ENCODE results near the gene EFCAB8.
"Not testable (repeated sequence)": the region's sequence is repeated elsewhere in the genome, so short reads cannot be mapped to it uniquely, and the experiment has no call there.

The EFCAB8 gene

DNA sequence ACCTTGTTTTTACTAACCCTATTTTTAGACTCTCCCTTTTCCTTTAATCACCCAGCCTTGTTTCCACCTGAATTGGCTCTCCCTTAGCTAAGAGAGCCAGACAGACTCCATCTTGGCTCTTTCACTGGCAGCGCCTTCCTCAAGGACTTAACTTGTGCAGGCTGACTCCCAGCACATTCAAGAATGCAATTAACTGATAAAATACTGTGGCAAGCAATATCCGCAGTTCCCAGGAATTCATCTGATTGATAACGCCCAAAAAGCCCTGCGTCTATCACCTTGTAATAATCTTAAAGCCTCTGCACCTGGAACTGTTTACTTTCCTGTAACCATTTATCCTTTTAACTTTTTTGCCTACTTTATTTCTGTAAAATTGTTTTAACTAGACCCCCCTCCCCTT is 116.4 kb downstream of the EFCAB8 start:
- peak overlapping the region; percentile 63 for H3K18ac ChIP-seq (ENCODE audit: low read length)
- H3K4me1 ChIP-seq (ENCODE audit: control insufficient read depth, low read depth, low read length), result peaks cover 32% of the 10 kb centered on the region
- H2BK5ac ChIP-seq (ENCODE audit: low read length), result peak overlapping the region; percentile 100
- not testable (repeated sequence) for H3K79me2 ChIP-seq (ENCODE audit: control insufficient read depth, insufficient read depth, low read length); H3K4me2 ChIP-seq (ENCODE audit: low read length); H2BK15ac ChIP-seq (replicated peaks; ENCODE audit: low read depth); H3K4me3 ChIP-seq (ENCODE audit: low read length); H3K23ac ChIP-seq (ENCODE audit: low read length); H2AK5ac ChIP-seq (ENCODE audit: low read length); H2BK120ac ChIP-seq (ENCODE audit: low read depth, low read length); H3K79me1 ChIP-seq (ENCODE audit: low read length); H3K36me3 ChIP-seq (ENCODE audit: control insufficient read depth, insufficient read depth, low read length); H3K4ac ChIP-seq (ENCODE audit: low read depth, low read length); H4K8ac ChIP-seq (ENCODE audit: low read depth, low read length); H3K27me3 ChIP-seq (ENCODE audit: insufficient read depth, low read length, poor library complexity)
- H3K56ac ChIP-seq (ENCODE audit: low read length), result peak overlapping the region; percentile 91
- H3K9ac ChIP-seq (ENCODE audit: low read length), result peak overlapping the region; percentile 78
- no CpG with 5 or more reads among the region's 4 CpGs for WGBS (ENCODE audit: extremely low coverage, insufficient coverage, low lambda C conversion rate)
- H4K5ac ChIP-seq (ENCODE audit: low read length), result peak overlapping the region; percentile 88
- H3K27ac ChIP-seq (ENCODE audit: low read depth, low read length), result peak overlapping the region; percentile 96
- peak; percentile 92 for DNase-seq

DNA sequence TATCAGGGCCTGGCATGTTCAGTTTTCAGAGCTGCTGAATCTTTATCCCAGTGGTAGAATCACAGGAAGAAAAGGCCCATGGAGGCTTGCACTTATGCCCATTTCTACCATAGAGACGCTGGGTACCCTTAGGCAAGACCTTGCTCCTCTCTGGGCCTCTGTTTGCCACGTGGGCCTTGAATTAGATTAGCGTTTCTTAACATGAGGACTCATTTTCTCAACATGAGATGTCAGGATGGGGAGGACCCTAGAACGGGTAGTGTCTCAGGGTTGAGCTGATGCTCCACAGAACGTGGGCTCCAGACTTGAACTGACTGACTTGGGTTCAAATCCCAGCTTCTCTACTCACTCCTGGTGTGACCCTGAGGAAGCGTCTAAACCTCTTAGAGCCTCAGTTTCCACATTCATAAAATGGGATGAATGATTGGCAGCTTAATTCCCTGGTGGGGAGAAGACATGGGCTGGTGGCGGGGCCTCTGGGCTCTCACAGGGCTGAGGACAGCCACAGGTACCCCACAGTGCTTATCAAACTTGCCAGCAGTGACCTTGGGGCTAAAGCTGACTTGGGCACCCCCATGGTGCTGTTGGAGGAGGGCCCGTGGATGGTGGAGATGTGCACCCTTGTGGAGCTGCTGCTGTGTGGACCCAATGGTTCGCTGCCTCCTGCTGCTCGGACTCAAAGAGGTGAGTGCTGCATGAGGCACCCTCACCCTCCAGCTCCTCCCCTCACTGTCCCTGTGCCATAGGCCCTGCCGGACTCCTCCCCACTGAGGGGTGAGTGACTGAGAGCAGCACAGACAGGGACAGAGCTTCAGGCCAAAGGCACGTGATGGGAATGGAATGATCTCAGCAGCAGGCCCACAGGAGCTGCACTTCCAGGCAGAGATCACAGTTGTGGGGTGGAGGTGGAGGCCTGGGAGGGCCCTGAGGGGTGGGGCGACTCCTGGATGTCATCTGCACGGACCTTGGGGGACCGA is 117.3 kb downstream of the EFCAB8 start:
- Histone ChIP-seq H3K27ac (ENCODE audit: low read depth, low read length) (peak overlapping the region; percentile 94), H2BK120ac (ENCODE audit: low read depth, low read length) (peak overlapping the region; percentile 16), H3K4me1 (ENCODE audit: control insufficient read depth, low read depth, low read length) (peaks cover 31% of the 10 kb centered on the region), H3K4me3 (ENCODE audit: low read length) (no peak overlapping the region), H3K9ac (ENCODE audit: low read length) (peak overlapping the region; percentile 58), H2AK5ac (ENCODE audit: low read length) (peak overlapping the region; percentile 98), H3K23ac (ENCODE audit: low read length) (peak overlapping the region; percentile 1), H3K79me2 (ENCODE audit: control insufficient read depth, insufficient read depth, low read length) (no peaks in the 10 kb centered on the region), H3K79me1 (ENCODE audit: low read length) (no peaks in the 10 kb centered on the region), H2BK5ac (ENCODE audit: low read length) (peak overlapping the region; percentile 100), H2BK15ac (replicated peaks; ENCODE audit: low read depth) (no peak overlapping the region), H4K5ac (ENCODE audit: low read length) (peak overlapping the region; percentile 92), H3K4me2 (ENCODE audit: low read length) (no peak overlapping the region), H3K56ac (ENCODE audit: low read length) (peak overlapping the region; percentile 89), H3K27me3 (ENCODE audit: insufficient read depth, low read length, poor library complexity) (no peaks in the 10 kb centered on the region), H3K4ac (ENCODE audit: low read depth, low read length) (peak overlapping the region; percentile 39), H3K18ac (ENCODE audit: low read length) (peak overlapping the region; percentile 77), H4K8ac (ENCODE audit: low read depth, low read length) (no peak overlapping the region), H3K36me3 (ENCODE audit: control insufficient read depth, insufficient read depth, low read length) (no peaks in the 10 kb centered on the region)
- DNase-seq, result peak; percentile 92
- no CpG with 5 or more reads among the region's 15 CpGs for WGBS (ENCODE audit: extremely low coverage, insufficient coverage, low lambda C conversion rate)

DNA sequence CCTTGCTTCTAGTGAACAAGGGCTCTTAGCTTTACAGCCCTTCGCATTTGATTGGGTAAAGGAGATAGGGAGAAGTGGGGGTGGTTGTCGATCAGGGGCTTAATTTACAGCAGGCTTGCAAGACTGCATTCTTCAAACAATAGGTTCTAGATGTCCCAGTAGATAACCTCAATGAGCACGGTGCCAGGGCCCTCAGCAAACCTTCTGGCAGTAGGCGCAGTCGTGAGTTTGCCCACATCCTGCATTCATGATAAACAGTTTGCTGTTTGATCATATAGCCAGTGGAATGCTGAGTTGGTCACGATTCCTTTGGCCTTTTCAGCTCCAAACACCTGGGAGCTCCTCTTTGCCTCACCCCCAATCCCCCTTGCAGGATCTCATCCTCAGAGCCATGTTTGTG is 118.0 kb downstream of the EFCAB8 start:
- no peak overlapping the region for H2BK15ac ChIP-seq (replicated peaks; ENCODE audit: low read depth)
- H2BK120ac ChIP-seq (ENCODE audit: low read depth, low read length), result peak overlapping the region; percentile 47
- DNase-seq, result peak; percentile 72
- peak overlapping the region; percentile 39 for H3K4ac ChIP-seq (ENCODE audit: low read depth, low read length)
- H2AK5ac ChIP-seq (ENCODE audit: low read length), result peak overlapping the region; percentile 7
- no peak overlapping the region for H3K4me3 ChIP-seq (ENCODE audit: low read length)
- H3K23ac ChIP-seq (ENCODE audit: low read length), result no peak overlapping the region
- H3K27me3 ChIP-seq (ENCODE audit: insufficient read depth, low read length, poor library complexity), result no peaks in the 10 kb centered on the region
- WGBS (ENCODE audit: extremely low coverage, insufficient coverage, low lambda C conversion rate), result no CpG with 5 or more reads among the region's 6 CpGs
- H3K79me2 ChIP-seq (ENCODE audit: control insufficient read depth, insufficient read depth, low read length), result no peaks in the 10 kb centered on the region
- peak overlapping the region; percentile 100 for H2BK5ac ChIP-seq (ENCODE audit: low read length)
- H3K4me2 ChIP-seq (ENCODE audit: low read length), result no peak overlapping the region
- H3K4me1 ChIP-seq (ENCODE audit: control insufficient read depth, low read depth, low read length), result peaks cover 26% of the 10 kb centered on the region
- H3K36me3 ChIP-seq (ENCODE audit: control insufficient read depth, insufficient read depth, low read length), result no peaks in the 10 kb centered on the region
- H4K8ac ChIP-seq (ENCODE audit: low read depth, low read length), result no peak overlapping the region
- H4K5ac ChIP-seq (ENCODE audit: low read length), result no peak overlapping the region
- no peak overlapping the region for H3K27ac ChIP-seq (ENCODE audit: low read depth, low read length)
- H3K9ac ChIP-seq (ENCODE audit: low read length), result no peak overlapping the region
- H3K79me1 ChIP-seq (ENCODE audit: low read length), result no peaks in the 10 kb centered on the region
- H3K56ac ChIP-seq (ENCODE audit: low read length), result peak overlapping the region; percentile 89
- peak overlapping the region; percentile 77 for H3K18ac ChIP-seq (ENCODE audit: low read length)

DNA sequence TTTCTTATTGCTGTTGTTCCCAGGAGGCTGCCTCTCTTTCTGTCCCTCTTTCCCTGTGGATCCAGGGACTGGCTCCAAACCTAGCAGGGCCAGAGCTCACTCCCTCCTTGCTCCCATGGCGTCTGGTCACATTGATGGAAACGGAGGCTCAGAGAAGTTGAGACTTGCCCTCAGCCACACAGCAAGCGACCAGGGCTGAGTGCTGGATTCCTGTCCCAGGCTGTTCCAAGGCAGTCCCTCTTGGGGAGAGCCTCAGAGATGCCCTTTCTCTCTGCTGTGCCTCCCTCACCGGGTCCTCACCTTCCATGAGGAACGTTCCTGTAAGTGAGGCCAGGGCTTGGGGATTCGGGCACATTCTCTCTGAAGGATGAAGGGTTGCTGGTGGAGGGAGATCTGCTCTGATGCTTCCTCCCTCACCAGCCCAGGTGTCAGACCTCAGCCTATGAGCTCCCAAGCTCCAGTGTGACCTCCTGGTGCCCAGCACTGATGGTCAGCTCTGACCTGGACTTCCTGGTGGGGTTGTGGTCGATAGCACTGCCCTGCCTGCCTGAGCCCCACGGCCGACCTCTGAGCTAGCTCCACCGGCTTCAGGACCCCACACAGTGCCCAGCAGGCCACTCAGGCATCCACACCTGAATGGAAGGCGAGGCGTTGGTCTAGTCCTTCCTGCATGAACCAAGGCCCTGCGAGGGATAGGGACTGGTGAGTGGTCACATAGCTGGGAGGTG is 118.7 kb downstream of the EFCAB8 start:
- Histone ChIP-seq H2AK5ac (ENCODE audit: low read length) (peak overlapping the region; percentile 7), H3K23ac (ENCODE audit: low read length) (peak overlapping the region; percentile 11), H3K27ac (ENCODE audit: low read depth, low read length) (peak overlapping the region; percentile 0), H3K18ac (ENCODE audit: low read length) (peak overlapping the region; percentile 13), H4K5ac (ENCODE audit: low read length) (peak overlapping the region; percentile 95), H3K4me1 (ENCODE audit: control insufficient read depth, low read depth, low read length) (peaks cover 22% of the 10 kb centered on the region), H3K9ac (ENCODE audit: low read length) (peak overlapping the region; percentile 40), H3K56ac (ENCODE audit: low read length) (peak overlapping the region; percentile 89), H2BK120ac (ENCODE audit: low read depth, low read length) (peak overlapping the region; percentile 47), H4K8ac (ENCODE audit: low read depth, low read length) (no peak overlapping the region), H2BK5ac (ENCODE audit: low read length) (peak overlapping the region; percentile 97), H3K79me1 (ENCODE audit: low read length) (no peaks in the 10 kb centered on the region), H3K27me3 (ENCODE audit: insufficient read depth, low read length, poor library complexity) (no peaks in the 10 kb centered on the region), H3K4me3 (ENCODE audit: low read length) (no peak overlapping the region), H3K4me2 (ENCODE audit: low read length) (no peak overlapping the region), H2BK15ac (replicated peaks; ENCODE audit: low read depth) (no peak overlapping the region), H3K79me2 (ENCODE audit: control insufficient read depth, insufficient read depth, low read length) (no peaks in the 10 kb centered on the region), H3K36me3 (ENCODE audit: control insufficient read depth, insufficient read depth, low read length) (no peaks in the 10 kb centered on the region), H3K4ac (ENCODE audit: low read depth, low read length) (peak overlapping the region; percentile 39)
- no peak for DNase-seq
- no CpG with 5 or more reads among the region's 13 CpGs for WGBS (ENCODE audit: extremely low coverage, insufficient coverage, low lambda C conversion rate)

DNA sequence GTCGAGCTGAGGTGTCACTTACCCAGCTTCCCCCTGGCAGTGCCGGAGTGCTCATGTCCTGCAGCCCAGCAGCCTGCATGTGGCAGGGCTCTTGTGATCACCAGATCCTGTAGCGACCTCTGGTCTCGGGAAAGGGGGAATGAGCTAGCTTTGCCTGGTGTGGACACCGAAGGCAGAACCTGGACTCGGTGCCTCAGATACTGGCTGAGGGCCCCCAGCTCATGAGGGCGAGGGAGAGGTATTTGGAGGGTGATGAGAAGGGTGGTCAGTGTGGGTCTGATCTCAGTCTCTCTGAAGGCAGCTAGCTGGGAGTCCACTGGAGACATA is 119.2 kb downstream of the EFCAB8 start:
- Histone ChIP-seq H2AK5ac (ENCODE audit: low read length) (peak overlapping the region; percentile 7), H3K27ac (ENCODE audit: low read depth, low read length) (peak overlapping the region; percentile 0), H2BK15ac (replicated peaks; ENCODE audit: low read depth) (no peak overlapping the region), H4K5ac (ENCODE audit: low read length) (peak overlapping the region; percentile 95), H3K9ac (ENCODE audit: low read length) (peak overlapping the region; percentile 40), H3K56ac (ENCODE audit: low read length) (peak overlapping the region; percentile 89), H3K4me2 (ENCODE audit: low read length) (no peak overlapping the region), H3K4me3 (ENCODE audit: low read length) (no peak overlapping the region), H3K79me1 (ENCODE audit: low read length) (no peaks in the 10 kb centered on the region), H2BK120ac (ENCODE audit: low read depth, low read length) (peak overlapping the region; percentile 2), H3K4ac (ENCODE audit: low read depth, low read length) (peak overlapping the region; percentile 39), H3K79me2 (ENCODE audit: control insufficient read depth, insufficient read depth, low read length) (no peaks in the 10 kb centered on the region), H3K18ac (ENCODE audit: low read length) (peak overlapping the region; percentile 13), H4K8ac (ENCODE audit: low read depth, low read length) (no peak overlapping the region), H3K23ac (ENCODE audit: low read length) (peak overlapping the region; percentile 11), H3K36me3 (ENCODE audit: control insufficient read depth, insufficient read depth, low read length) (no peaks in the 10 kb centered on the region), H3K4me1 (ENCODE audit: control insufficient read depth, low read depth, low read length) (peaks cover 21% of the 10 kb centered on the region), H2BK5ac (ENCODE audit: low read length) (peak overlapping the region; percentile 97), H3K27me3 (ENCODE audit: insufficient read depth, low read length, poor library complexity) (no peaks in the 10 kb centered on the region)
- no CpG with 5 or more reads among the region's 7 CpGs for WGBS (ENCODE audit: extremely low coverage, insufficient coverage, low lambda C conversion rate)
- no peak for DNase-seq
